Natural killer cell (primary cell): ENCODE measurements around the gene INHBB. TPM values are rescaled to one million over a fixed set of nuclear protein-coding genes. Genes with fewer than 3 reads are reported as not detected.
"Not testable (repeated sequence)": the region's sequence is repeated elsewhere in the genome, so short reads cannot be mapped to it uniquely, and the experiment has no call there.

ENCODE experiments used
- ATAC-seq, 3 donors: fragments of 150-1000 bp in 2 of 3; fragments of 200-7000 bp in 1 of 3; cut with Tn5 transposase; 1 replicate in 1 of 3; 2 replicates in 2 of 3; pipeline ENCODE4 v1.10.0; 2021; ENCODE audit warnings: mild to moderate bottlenecking in 2 of 3, moderate library complexity in 2 of 3
- DNase-seq, 2 donors: peaks; one replicate each; pipeline versions ENCODE4 v3.0.0 to v3.0.0-alpha.2; 2013 to 2021; ENCODE audit warnings: mixed read lengths in 1 of 2
- H3K27ac ChIP-seq: one replicate; pipeline ENCODE4 v1.5.1; 2013; ENCODE audit warnings: mild to moderate bottlenecking, low read length
- H3K27me3 ChIP-seq: one replicate; pipeline ENCODE4 v1.6.1; 2013; ENCODE audit warnings: low read length; ENCODE audit not compliant: control insufficient read depth, insufficient read depth
- H3K36me3 ChIP-seq: one replicate; pipeline ENCODE4 v1.6.1; 2013; ENCODE audit warnings: low read length; ENCODE audit not compliant: control insufficient read depth, insufficient read depth
- H3K4me1 ChIP-seq: one replicate; pipeline ENCODE4 v1.6.1; 2013; ENCODE audit warnings: low read length; ENCODE audit not compliant: control insufficient read depth, insufficient read depth
- H3K4me3 ChIP-seq: one replicate; pipeline ENCODE4 v1.5.1; 2013; ENCODE audit warnings: low read length
- H3K9me3 ChIP-seq: one replicate; pipeline ENCODE4 v1.6.1; 2013; ENCODE audit warnings: low read length; ENCODE audit not compliant: control insufficient read depth, insufficient read depth
- H3K27ac Mint-ChIP-seq, 2 donors: one replicate each; pipeline ENCODE4 v1.8.0; 2022; ENCODE audit warnings: mild to moderate bottlenecking in 2 of 2, mixed read lengths in 2 of 2, moderate library complexity in 1 of 2
- H3K27me3 Mint-ChIP-seq, 2 donors: one replicate each; pipeline ENCODE4 v1.8.0; 2022; ENCODE audit warnings: low read depth in 2 of 2, mixed read lengths in 2 of 2
- H3K36me3 Mint-ChIP-seq: one replicate; pipeline ENCODE4 v1.8.0; 2022; ENCODE audit warnings: mixed read lengths
- H3K4me1 Mint-ChIP-seq, 2 donors: one replicate each; pipeline ENCODE4 v1.8.0; 2022; ENCODE audit warnings: mixed read lengths in 2 of 2
- H3K4me3 Mint-ChIP-seq: one replicate; pipeline ENCODE4 v1.8.0; 2022; ENCODE audit warnings: mild to moderate bottlenecking, moderate library complexity, mixed read lengths
- H3K9me3 Mint-ChIP-seq, 2 donors: one replicate each; pipeline ENCODE4 v1.8.0; 2022; ENCODE audit warnings: mixed read lengths in 2 of 2
- WGBS: methylation state at CpG from one replicate; pipeline ENCODE4 v1.1.7; 2013; ENCODE audit warnings: missing lambda C conversion rate; ENCODE audit not compliant: insufficient coverage; 5-methylcytosine and 5-hydroxymethylcytosine counted together
- intact Hi-C: fragments of 100-400 bp; cut with micrococcal nuclease; formaldehyde crosslinking; loops from one replicate; pipeline ENCODE4 v1.14.2; 2022
- total RNA-seq, 4 donors: library from RNA; stranded (reverse); fragments of 120-200 nt in 1 of 4; gene quantifications; one replicate each; pipeline versions ENCODE4 v1.2.3 to v1.2.4, GENCODE V29; 2013 to 2022
- TF ChIP-seq, protein P1 (sequence below): fragments of 200-600 bp; IDR thresholded peaks from one replicate; pipeline ENCODE4 v1.8.0; 2022; ENCODE audit warnings: antibody characterized with exemption

The INHBB gene
- total RNA-seq, 3 donors from 2014 or later (not counting 1 experiment from before 2014, with no cell fraction given): 0.07 to 0.10 TPM; not detected in 1

DNA sequence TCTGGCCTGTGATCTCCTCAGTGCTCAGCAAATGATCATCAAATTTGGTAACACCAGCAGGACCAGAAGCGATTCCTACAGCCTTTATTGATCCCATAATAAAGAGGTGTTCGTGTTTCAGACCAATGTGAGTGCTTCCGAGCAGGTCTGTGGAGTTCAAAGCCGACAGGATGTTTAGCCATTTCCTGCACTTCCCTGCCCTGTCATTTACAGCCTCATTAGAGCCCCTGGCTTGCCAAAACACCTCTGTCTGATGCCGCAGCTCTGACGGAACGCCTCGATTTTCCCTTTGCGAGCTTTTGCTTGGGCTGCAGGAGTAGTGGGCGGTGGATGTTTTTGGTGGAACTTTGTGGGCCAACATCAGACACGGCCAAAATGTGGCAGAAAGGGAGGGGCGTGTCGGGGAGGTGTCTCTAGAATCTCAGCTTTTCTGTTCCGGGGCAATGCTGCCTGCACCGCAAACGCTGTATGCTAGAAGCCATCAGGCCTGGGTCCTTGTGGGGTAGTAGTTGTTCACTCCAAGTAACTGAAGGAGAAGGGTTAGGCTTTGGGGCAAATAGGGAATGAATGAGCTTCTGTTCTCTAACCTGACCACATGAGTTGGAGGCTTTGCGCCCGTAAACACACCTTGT lies 26.1 kb upstream of the INHBB start:
- H3K4me1 Mint-ChIP-seq: peaks cover 0 to 7% of the 10 kb centered on the region in 2 donors
- DNase-seq: no peak
- intact Hi-C loops: loop anchor here (10.0 kb wide), 1 partner anchor 675 kb away; no protein-coding TSS in a partner anchor
- no peak overlapping the region for H3K27ac Mint-ChIP-seq
- H3K9me3 Mint-ChIP-seq: no peaks in the 10 kb centered on the region
- Histone ChIP-seq H3K27ac (no peak overlapping the region), H3K4me3 (no peak overlapping the region), H3K27me3 (no peaks in the 10 kb centered on the region), H3K36me3 (no peaks in the 10 kb centered on the region), H3K9me3 (no peaks in the 10 kb centered on the region), H3K4me1 (no peaks in the 10 kb centered on the region)
- H3K4me3 Mint-ChIP-seq: no peak overlapping the region
- peaks cover 9 to 10% of the 10 kb centered on the region in 2 donors for H3K27me3 Mint-ChIP-seq
- H3K36me3 Mint-ChIP-seq: no peaks in the 10 kb centered on the region
- TF ChIP-seq, protein P1, sequence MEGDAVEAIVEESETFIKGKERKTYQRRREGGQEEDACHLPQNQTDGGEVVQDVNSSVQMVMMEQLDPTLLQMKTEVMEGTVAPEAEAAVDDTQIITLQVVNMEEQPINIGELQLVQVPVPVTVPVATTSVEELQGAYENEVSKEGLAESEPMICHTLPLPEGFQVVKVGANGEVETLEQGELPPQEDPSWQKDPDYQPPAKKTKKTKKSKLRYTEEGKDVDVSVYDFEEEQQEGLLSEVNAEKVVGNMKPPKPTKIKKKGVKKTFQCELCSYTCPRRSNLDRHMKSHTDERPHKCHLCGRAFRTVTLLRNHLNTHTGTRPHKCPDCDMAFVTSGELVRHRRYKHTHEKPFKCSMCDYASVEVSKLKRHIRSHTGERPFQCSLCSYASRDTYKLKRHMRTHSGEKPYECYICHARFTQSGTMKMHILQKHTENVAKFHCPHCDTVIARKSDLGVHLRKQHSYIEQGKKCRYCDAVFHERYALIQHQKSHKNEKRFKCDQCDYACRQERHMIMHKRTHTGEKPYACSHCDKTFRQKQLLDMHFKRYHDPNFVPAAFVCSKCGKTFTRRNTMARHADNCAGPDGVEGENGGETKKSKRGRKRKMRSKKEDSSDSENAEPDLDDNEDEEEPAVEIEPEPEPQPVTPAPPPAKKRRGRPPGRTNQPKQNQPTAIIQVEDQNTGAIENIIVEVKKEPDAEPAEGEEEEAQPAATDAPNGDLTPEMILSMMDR: no peak
- no peak for ATAC-seq
- 89% methylated on average over 18 of the region's 18 CpGs for WGBS

DNA sequence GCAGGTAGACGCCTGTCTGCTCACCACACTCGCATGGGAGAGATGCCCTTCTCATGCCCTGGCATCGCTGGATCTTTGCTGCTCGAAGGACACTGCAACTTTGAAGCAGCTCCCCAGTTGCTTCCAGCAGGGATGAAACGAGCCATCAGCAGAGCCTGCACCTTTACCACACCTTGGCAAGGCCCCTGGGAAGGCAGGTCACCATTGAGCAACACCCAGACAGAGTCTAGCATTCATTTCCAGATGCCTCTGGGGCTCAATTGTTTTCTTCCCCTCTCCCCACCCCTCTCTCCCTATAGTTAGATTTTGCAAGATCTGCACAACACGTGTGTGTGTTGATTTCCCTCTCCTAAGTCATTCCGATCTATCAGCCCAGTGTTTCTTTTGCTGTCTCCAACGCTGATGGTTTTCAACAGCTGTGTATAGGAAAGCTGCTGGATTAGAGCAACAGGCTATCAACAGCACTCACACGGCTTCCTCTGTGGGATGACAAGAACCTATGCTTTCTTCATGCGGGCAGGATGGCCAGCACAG lies 25.6 kb upstream of the INHBB start:
- Mint-ChIP-seq H3K36me3 (no peaks in the 10 kb centered on the region), H3K4me3 (no peak overlapping the region), H3K27ac (no peak overlapping the region), H3K27me3 (peaks cover 3 to 6% of the 10 kb centered on the region in 2 donors), H3K4me1 (peaks cover 0 to 7% of the 10 kb centered on the region in 2 donors), H3K9me3 (no peaks in the 10 kb centered on the region)
- Histone ChIP-seq H3K27ac (no peak overlapping the region), H3K36me3 (no peaks in the 10 kb centered on the region), H3K9me3 (no peaks in the 10 kb centered on the region), H3K4me1 (no peaks in the 10 kb centered on the region), H3K27me3 (no peaks in the 10 kb centered on the region), H3K4me3 (no peak overlapping the region)
- intact Hi-C loops: no loop called here
- 67% methylated on average over 10 of the region's 10 CpGs for WGBS
- TF ChIP-seq, protein P1: no peak
- DNase-seq (no peak), ATAC-seq (no peak)

DNA sequence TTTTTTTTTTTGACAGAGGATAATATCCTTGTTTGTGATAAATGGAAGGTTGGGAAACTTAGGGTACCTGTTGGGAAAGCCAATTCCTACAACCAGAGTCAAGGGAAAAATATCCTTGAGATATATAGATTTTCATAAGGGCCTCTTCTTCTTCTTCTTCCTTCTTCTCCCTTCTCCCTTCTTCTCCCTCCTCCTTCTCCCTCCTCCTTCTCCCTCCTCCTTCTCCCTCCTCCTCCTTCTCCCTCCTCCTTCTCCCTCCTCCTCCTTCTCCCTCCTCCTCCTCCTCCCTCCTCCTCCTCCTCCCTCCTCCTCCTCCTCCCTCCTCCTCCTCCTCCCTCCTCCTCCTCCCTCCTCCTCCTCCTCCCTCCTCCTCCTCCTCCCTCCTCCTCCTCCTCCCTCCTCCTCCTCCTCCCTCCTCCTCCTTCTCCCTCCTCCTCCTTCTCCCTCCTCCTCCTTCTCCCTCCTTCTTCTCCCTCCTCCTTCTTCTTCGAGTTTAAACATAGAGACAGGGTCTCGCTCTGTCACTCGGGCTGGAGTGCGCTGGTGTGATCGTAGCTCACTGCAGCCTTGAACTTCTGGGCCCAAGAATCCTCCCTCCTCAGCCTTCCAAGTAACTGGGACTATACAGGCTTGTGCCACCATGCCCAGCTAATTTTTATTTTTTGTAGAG lies 24.9 kb upstream of the INHBB start:
- WGBS: 92% methylated on average over 5 of the region's 5 CpGs
- H3K27ac ChIP-seq: not testable (repeated sequence)

DNA sequence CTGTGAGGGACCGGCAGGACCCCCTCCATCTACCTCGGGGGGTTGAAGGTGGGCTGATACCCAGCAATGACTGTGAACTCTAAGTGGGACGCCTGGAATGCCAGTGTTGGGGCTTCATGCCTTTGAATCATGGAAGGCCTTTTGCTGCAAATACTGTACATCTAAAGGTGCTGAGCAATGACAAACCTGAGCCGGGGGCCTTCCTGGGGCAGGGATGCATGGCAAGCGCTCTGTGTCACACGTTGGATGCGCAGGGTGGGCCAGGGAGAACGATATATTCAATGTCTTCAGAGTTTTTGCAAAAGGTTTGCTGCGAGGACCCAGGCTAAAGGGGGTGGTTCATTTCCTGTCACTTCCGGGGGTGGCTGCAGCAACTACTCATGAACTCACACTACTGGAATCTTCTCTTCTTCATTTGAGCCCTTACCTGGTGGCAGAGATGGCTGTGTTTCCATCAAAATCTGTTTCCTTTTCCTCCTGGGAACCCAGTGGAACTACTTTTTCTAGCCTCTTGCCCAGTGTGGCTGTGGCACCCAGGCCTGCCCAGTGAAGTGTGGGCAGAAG lies 24.1 kb upstream of the INHBB start:
- no peaks in the 10 kb centered on the region for H3K36me3 Mint-ChIP-seq

More for the DNA sequence above, 24.9 kb upstream of the INHBB start:
- H3K4me3 ChIP-seq, H3K4me1 ChIP-seq, H3K27me3 ChIP-seq, H3K9me3 Mint-ChIP-seq, ATAC-seq, H3K36me3 ChIP-seq, intact Hi-C loops, H3K4me1 Mint-ChIP-seq, H3K36me3 Mint-ChIP-seq, DNase-seq, H3K9me3 ChIP-seq, H3K27ac Mint-ChIP-seq, H3K27me3 Mint-ChIP-seq, H3K4me3 Mint-ChIP-seq: not testable (repeated sequence)

More for the DNA sequence above, 24.1 kb upstream of the INHBB start:
- Histone ChIP-seq H3K27ac (no peak overlapping the region), H3K4me3 (no peak overlapping the region), H3K36me3 (no peaks in the 10 kb centered on the region), H3K27me3 (no peaks in the 10 kb centered on the region), H3K9me3 (no peaks in the 10 kb centered on the region), H3K4me1 (no peaks in the 10 kb centered on the region)
- ATAC-seq: no peak
- no peak for DNase-seq
- intact Hi-C loops: no loop called here
- WGBS: 83% methylated on average over 10 of the region's 10 CpGs
- TF ChIP-seq, protein P1: no peak
- no peak overlapping the region for H3K27ac Mint-ChIP-seq
- peaks cover 0 to 7% of the 10 kb centered on the region in 2 donors for H3K4me1 Mint-ChIP-seq
- peaks cover 0 to 6% of the 10 kb centered on the region in 2 donors for H3K27me3 Mint-ChIP-seq
- H3K4me3 Mint-ChIP-seq: no peak overlapping the region
- no peaks in the 10 kb centered on the region for H3K9me3 Mint-ChIP-seq
